GM19240 (cell line): ENCODE data around the gene NIPAL4.

Experiments
- DNase-seq: peaks from one replicate; pipeline ENCODE4 v3.0.0; 2011; ENCODE audit warnings: low spot score; ENCODE audit not compliant: insufficient read length

Gene NIPAL4

DNA sequence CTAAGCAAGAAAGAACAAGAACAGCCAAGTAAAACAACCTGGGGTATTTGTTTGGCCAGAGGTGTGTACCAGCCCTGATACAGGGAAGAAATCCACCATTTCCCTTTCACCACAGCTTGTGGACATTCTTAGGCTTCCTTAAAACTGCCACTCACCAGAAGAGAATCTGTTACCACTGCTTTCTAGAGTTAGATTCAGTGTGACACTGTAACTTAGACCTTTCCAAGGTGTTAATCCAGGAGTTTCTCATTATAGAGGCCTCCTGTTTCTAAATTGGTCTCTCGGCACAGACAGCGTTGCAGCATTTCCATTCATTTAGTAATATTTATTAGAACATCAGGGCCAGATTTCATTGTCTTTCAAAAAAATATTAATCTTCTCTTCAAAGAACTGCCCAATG lies 55.0 kb downstream of the NIPAL4 start:
- no peak for DNase-seq

DNA sequence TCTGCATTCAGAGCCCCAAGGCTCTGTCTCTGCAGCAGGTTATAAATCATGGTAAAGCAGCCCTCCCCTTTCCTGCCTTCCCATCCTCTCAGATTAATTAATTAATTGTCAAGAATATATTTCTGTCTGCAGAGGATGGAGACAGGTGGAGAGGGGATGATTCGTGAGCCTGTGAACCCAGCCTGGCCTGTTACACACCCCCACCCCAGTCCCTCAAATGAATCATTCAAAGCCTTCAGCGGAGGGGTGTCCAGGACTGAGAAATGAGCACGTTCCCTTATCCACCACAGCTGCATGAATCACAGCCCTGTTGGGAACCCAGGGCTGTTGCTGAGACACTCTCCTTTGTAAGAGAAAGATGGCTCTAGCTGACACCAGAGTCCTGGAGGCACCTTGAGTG lies 56.0 kb downstream of the NIPAL4 start:
- DNase-seq, result no peak

DNA sequence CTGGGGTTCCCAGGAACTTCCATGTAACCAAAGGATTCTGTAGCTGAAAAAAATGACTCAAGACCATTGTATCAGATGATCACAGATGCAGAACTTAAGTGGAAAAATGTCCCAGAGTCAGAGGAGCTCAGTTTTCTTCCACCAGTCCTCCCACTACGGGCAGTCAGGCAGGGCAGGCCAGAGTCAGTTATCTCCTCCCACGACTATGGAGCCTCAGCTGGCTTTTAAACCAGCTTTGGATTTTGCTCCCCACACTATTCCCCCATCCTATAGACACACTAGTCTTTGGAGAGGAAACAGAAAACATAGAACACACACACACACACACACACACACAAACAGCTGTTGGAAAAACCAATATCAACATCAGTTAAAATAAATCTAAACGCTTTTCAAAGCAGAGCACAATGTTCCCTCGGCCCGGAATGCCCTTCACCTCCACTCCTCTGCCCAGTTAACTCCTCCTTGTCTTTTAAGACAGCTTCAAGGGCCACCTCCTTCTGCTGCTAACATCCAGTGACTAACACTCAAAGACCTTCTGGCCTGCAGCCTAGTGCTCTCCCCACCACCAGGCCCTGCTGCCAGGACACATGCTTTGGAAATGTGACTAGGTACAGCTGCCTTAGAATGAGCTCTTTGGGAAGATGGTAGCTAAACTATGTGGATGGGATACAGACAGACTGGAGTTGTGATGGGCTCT lies 56.8 kb downstream of the NIPAL4 start:
- no peak for DNase-seq

DNA sequence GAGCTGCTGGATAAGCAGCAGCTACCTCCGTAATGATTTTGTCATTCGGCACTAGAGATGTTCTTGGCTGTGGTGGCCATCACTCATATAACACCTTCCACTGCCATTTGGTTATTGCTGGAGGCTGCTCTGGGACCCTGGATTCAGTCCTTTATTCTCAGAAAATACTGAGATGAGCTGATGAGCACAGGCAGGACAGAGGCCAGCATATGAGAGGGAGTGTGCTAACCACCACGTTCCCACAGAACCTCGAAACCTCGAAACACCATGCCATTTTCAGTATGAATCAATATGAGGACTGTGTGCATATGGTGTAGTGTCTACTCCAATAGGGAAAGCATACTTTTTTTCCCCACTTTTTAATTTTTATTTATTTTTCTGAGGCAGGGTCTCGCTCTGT lies 59.0 kb downstream of the NIPAL4 start:
- peak; percentile 19 for DNase-seq

DNA sequence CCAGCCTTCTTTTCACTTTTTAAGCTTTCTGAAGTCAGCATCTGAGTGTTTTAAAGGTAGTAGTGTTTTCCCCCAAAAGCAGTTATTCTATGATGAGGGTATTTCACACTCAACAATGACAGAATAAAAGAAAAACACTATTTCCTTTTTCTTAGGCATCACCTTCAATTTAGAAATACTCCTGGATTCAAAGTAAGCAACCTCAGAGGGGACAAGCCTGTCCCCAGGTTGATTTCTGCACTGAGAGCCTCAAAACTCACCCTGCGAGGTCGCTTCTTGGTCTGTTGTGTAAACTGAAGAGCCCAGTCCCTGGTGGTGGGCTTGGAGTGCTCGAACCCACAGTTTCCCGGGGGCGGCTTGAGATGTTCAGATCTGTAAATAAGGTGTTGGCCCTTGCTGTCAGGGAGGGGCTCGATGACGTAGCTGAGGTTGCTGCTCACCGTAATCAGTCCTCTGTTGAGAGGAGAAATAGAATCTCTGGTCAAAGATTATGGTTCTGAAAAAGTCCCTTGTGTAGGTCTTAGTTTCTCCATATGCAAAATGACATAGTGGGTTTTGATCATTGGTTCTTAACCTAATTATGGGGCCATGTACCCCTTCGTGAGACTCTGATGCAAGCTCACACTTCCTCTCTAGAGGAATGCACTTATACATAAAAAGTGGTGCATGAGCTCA lies 59.7 kb downstream of the NIPAL4 start:
- DNase-seq, result no peak

DNA sequence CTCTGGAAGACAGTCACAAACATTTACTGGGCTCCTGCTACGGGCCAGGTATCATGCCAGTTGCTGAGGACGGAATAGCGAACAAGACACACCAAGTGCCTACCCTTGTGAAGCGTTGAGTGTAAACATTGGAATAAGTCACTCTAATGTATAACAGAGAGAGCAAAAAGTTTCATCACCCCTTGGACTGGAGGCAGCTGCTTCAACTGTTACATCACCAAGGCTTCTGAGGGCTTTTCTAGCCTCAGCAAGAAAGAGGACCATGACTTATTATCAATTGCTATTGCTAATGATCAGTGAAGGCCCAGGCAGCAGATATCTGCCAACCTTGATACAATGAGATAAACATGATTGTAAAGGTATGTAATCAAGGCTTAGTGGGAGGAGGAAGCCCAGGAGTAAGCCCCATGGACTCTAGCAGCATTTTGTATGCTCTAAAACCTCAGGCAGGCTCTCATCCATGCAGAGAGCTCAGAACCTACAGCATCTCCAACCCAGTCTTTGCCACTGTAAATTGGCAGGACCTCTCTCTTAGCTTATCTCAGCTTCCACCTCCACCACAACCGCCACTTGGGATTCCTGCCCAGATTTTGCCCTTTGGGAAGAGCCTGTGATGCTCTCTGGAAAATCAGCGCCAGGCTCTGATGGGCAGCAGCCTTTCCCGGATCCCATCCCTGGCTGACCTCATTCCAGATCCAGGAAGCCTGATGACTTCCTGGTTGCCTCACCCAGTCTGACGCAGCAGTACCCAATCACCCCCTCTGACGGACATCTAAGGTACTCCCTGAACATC lies 61.1 kb downstream of the NIPAL4 start:
- no peak for DNase-seq

DNA sequence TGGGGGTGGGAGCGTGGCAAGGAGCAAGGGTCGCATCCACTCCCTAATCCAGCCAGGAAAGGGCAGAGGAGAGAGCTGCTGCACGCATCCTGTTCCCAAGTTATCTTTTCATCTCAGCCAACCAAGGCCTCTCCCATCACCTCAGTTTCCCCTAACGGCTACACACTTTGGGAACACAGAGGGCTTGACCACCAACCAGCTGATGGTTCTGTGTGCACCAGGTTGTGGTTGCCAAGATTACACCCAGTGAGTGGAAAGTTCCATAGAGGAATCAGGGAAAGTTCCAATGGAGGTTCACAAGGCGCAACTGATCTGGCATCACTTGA lies 61.7 kb downstream of the NIPAL4 start:
- no peak for DNase-seq

DNA sequence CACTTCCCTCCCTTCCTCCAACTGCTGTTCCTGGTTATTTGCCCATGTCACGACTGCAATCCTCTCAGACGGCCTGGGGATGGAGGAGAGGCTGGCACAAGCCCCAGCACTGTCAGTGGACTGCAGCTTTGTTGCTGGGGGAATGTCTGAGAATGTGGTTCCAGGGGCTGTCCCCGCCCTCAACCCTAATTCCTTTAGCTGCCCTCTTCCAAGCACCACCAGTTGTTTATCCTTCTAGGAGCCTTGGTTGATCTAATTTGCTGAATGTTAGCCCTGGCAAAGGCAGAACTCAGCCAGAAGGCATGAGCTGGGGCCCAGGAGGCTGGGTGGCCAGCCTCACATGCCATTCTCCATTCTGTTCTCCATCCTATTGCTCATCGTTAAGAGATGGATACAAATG lies 64.0 kb downstream of the NIPAL4 start:
- no peak for DNase-seq
